DMS79 treated with DMSO at 0.1 percent for 48 hours (cell line): ENCODE data around the gene SHOC2.

Experiments
- DNase-seq: peaks from one replicate; lab custom pipeline; 2025; lab: John Stamatoyannopoulos, UW

Gene SHOC2

GRCh38 chr10:110919349-110919931 is at the start of gene SHOC2:
SHOC2 (plus strand) TSS chr10:110919604; CDS start chr10:110964359, 44,755 bp downstream.
- DNase-seq = no peak

GRCh38 chr10:110870823-110871297 is 48.5 kb upstream of the SHOC2 start:
- DNase-seq = no peak

GRCh38 chr10:110871298-110872084 is 47.9 kb upstream of the SHOC2 start, which contains the start of gene PDCD4:
PDCD4 (plus strand) TSS chr10:110871928; CDS start chr10:110876028, 4,100 bp downstream.
- DNase-seq = peak; percentile 85

- peak; percentile 30 for DNase-seq
Measured at GRCh38 chr10:110872145-110872983, 47.0 kb upstream of the SHOC2 start.

- peak; percentile 19 for DNase-seq
Measured at GRCh38 chr10:110872984-110873923, 46.1 kb upstream of the SHOC2 start.

- no peak for DNase-seq
Measured at GRCh38 chr10:110873951-110874350, 45.5 kb upstream of the SHOC2 start.

- DNase-seq = no peak
Measured at GRCh38 chr10:110876000-110876399, 43.4 kb upstream of the SHOC2 start.

- DNase-seq = no peak
Measured at GRCh38 chr10:110876788-110877187, 42.6 kb upstream of the SHOC2 start.

GRCh38 chr10:110880012-110880411 is 39.4 kb upstream of the SHOC2 start:
- DNase-seq = no peak

GRCh38 chr10:110881247-110881646 is 38.2 kb upstream of the SHOC2 start:
- no peak for DNase-seq

GRCh38 chr10:110881905-110882304 is 37.5 kb upstream of the SHOC2 start:
- no peak for DNase-seq

- no peak for DNase-seq
Measured at GRCh38 chr10:110883924-110884323, 35.5 kb upstream of the SHOC2 start.

- no peak for DNase-seq
Measured at GRCh38 chr10:110885932-110886674, 33.3 kb upstream of the SHOC2 start.

GRCh38 chr10:110887560-110887959 is 31.8 kb upstream of the SHOC2 start:
- no peak for DNase-seq

GRCh38 chr10:110892602-110893288 is 26.7 kb upstream of the SHOC2 start:
- DNase-seq = no peak

GRCh38 chr10:110893559-110894179 is 25.7 kb upstream of the SHOC2 start:
- DNase-seq = peak; percentile 7

GRCh38 chr10:110897184-110897583 is 22.2 kb upstream of the SHOC2 start:
- DNase-seq = no peak

- no peak for DNase-seq
Measured at GRCh38 chr10:110898391-110898790, 21.0 kb upstream of the SHOC2 start.

- DNase-seq = no peak
Measured at GRCh38 chr10:110900983-110901382, 18.4 kb upstream of the SHOC2 start.
